IPS-18c (cell line): ENCODE results near the gene MYH4.

Experiments used
- H3K4me3 ChIP-seq: 2 replicates; pipeline ENCODE4 v1.7.0; 2013; ENCODE audit warnings: low read depth, mild to moderate bottlenecking, low read length, moderate library complexity; ENCODE audit not compliant: insufficient read depth
- H3K9me3 ChIP-seq: one replicate; pipeline ENCODE4 v1.6.1; 2013; ENCODE audit warnings: mild to moderate bottlenecking, low read length, moderate library complexity; ENCODE audit not compliant: control insufficient read depth, insufficient read depth

The MYH4 gene

GRCh38 chr17:10469459-10469858 is at the start of gene MYH4:
TSS of gene MYH4 (minus strand) at chr17:10469559. CDS start at chr17:10466745, 2,814 bp downstream.
- Histone ChIP-seq H3K9me3 (no peaks in the 10 kb centered on the region), H3K4me3 (no peak within 1 kb of the TSS)

DNA sequence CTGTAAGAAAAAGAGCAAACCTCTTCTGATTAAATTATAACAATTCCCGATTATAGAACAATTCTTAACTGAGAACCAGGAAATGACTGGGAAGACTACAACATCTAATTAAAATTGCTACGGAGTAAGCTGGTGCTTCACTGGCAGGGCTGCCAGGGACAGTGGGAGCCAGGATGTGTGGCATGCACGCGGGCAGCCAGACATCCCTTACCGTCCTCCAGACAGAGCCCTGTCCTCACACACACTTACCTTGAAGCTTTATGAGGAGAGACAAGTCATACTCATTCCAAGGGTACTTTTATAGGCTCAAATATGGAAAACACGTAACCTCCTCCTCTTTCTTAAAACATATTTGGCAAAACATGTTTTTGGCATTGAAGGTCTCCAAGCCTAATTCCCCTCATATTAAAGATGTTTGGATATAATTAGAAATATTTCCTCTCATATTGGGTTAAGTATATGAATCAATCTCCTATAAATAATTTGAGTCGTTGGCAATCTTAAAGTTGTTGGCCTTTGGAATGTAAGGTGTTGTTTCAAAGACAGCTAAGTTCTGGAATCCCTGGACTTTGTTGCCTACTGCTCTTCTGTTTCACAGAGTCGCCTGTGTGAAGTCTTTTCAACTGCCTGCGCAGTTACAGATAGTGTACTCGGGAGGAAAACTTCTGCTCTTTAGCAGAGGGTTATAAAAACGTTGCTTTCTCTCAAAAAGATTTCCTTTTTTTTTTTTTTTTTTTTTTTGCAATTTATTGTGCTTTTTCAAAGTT is 49.1 kb upstream of the MYH4 start, which contains the start of gene MYH1:
MYH1 (minus strand) TSS at position 272 of the 767 bp plus-strand sequence. CDS start 1,900 bp downstream, outside the sequence.
- Histone ChIP-seq H3K4me3 (no peak within 1 kb of the TSS), H3K9me3 (no peaks in the 10 kb centered on the region)

DNA sequence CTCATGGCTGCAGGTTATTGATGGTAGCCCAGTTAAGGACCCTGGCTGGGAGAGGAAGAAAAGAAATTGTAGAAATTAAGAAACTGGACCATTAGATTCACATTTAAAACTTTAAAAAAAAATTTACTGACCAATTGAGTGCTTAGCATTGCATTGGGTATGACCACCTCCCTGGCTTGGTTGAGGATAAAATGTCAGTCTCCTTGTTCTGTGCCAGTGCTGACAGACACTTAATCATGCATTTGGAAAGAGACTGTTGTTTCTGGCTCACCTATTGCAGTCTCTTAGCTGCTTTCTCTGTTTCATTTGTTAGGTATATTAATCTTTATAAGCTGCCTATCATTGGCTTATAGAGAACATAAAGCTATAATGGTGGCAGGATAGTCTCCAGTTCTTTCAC is 47.3 kb upstream of the MYH4 start:
- Histone ChIP-seq H3K9me3 (no peaks in the 10 kb centered on the region), H3K4me3 (no peak overlapping the region)

DNA sequence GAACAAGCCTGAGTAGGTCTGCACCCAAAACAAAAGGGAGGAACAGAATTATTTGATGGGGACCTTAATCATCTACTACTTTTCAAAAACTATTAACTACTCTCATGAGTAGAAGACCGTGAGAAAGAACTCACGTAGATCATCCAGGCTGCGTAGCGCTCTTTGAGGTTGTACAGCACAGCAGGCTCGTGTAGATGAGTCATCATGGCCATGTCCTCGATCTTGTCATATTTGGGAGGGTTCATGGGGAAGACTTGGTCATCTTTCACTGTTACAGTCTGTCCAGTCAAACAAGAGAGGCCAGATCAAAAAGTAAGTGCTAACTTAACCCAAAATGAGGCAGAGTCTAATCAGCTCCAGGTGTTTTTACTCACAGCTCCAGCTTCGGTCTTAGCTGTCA is 46.7 kb upstream of the MYH4 start:
- H3K4me3 ChIP-seq, result no peak overlapping the region
- no peaks in the 10 kb centered on the region for H3K9me3 ChIP-seq

DNA sequence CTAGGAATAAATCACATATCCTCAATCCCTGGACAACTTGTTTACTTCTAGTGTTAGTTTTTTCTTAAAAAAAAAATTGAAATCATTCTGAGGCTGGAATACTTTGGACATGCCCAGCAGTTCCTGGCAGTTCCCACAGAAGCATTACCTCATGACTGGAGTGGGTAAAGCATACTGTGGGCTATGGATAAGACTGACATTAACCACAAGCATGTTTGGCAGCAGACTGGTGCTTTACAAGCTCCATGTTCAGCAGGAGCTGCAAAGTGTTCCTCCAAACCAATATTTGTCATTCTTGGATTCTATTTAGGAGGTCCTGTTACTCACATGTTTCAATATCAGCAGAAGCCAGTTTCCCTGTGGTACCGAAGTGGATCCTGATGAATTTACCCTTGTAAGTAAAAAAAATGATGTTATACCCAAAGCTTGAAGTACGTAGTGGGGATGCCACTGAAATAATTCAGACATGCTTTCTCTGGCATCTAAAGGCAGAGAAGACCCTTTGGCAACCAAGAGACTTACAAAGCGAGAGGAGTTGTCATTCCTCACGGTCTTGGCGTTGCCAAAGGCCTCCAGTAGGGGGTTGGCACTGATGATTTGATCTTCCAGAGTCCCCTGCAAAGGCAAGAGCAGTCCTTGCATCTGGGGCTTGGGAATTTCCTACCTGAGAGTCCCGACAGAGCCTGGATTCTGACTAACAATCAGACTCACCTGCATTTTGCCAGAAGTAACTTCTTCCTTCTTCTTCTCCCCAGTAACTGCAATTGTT is 44.1 kb upstream of the MYH4 start:
- no peak overlapping the region for H3K4me3 ChIP-seq
- no peaks in the 10 kb centered on the region for H3K9me3 ChIP-seq

DNA sequence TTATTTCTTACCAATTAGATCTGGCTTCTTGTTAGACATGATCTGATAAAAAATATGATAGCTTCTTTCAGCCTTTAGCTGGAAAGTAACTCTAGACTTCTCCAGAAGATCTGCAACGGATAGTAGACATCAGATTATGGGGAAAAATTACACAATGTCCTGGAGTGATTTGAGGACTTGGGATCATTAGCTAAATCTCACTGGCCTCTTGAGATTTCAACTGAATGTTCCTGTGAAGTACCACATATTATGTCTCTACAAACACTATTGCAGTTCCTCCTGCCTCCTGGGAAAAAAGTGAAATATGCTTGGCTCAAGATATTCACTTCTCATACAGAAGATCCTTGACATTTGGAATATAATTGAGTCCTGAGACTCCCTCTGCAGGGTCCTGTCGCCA is 43.5 kb upstream of the MYH4 start:
- H3K9me3 ChIP-seq, result no peaks in the 10 kb centered on the region
- no peak overlapping the region for H3K4me3 ChIP-seq

- peaks cover 2% of the 10 kb centered on the region for H3K9me3 ChIP-seq
- H3K4me3 ChIP-seq, result no peak overlapping the region
Measured at GRCh38 chr17:10499950-10500349, 30.6 kb upstream of the MYH4 start.

GRCh38 chr17:10492004-10492403 is 22.6 kb upstream of the MYH4 start:
- H3K4me3 ChIP-seq, result no peak overlapping the region
- H3K9me3 ChIP-seq, result peaks cover 2% of the 10 kb centered on the region

DNA sequence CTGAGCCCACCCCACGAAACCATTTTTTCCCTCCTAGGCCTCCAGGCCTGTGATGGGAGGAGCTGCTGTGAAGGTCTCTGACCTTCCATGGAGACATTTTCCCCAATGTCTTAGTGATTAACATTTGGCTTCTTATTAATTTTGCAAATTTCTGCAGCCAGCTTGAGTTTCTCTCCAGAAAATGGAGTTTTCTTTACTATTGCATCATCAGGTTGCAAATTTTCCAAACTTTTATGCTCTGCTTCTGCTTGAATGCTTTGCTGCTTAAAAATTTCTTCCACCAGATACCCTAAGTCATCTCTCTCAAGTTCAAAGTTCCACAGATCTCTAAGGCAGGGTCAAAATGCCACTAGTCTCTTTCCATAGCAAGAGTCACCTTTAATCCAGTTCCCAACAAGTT is 12.9 kb upstream of the MYH4 start:
- Histone ChIP-seq H3K9me3 (no peaks in the 10 kb centered on the region), H3K4me3 (no peak overlapping the region)

- Histone ChIP-seq H3K4me3 (no peak overlapping the region), H3K9me3 (no peaks in the 10 kb centered on the region)
Measured at GRCh38 chr17:10477701-10478100, 8.3 kb upstream of the MYH4 start.

DNA sequence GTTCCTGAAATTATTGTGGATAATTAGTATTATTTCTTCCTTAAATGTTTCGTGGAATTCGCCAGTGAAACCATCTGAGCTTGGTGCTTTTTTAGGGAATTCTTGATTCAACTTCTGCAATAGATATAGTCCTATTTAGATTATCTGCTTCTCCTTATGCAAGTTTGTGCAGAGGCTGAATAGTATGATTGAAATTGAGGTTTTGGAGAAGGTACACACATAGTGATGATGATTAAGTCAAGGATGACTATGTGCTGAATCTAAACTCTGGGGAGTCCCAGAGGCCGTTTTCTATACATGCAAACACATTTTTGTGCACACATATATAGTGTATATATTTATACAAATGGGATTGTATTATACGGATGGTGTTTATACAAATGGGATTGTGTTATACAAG is 5.2 kb upstream of the MYH4 start:
- H3K4me3 ChIP-seq, result no peak overlapping the region
- no peaks in the 10 kb centered on the region for H3K9me3 ChIP-seq

- Histone ChIP-seq H3K9me3 (no peaks in the 10 kb centered on the region), H3K4me3 (no peak overlapping the region)
Measured at GRCh38 chr17:10471858-10472257, 2.5 kb upstream of the MYH4 start.

GRCh38 chr17:10463402-10463801 is 6.0 kb downstream of the MYH4 start:
- Histone ChIP-seq H3K4me3 (no peak overlapping the region), H3K9me3 (no peaks in the 10 kb centered on the region)

- no peak overlapping the region for H3K4me3 ChIP-seq
Measured at GRCh38 chr17:10460062-10460461, 9.3 kb downstream of the MYH4 start.

GRCh38 chr17:10458701-10459100 is 10.7 kb downstream of the MYH4 start:
- no peaks in the 10 kb centered on the region for H3K9me3 ChIP-seq
- no peak overlapping the region for H3K4me3 ChIP-seq

More at GRCh38 chr17:10460062-10460461, 9.3 kb downstream of the MYH4 start:
- no peaks in the 10 kb centered on the region for H3K9me3 ChIP-seq

DNA sequence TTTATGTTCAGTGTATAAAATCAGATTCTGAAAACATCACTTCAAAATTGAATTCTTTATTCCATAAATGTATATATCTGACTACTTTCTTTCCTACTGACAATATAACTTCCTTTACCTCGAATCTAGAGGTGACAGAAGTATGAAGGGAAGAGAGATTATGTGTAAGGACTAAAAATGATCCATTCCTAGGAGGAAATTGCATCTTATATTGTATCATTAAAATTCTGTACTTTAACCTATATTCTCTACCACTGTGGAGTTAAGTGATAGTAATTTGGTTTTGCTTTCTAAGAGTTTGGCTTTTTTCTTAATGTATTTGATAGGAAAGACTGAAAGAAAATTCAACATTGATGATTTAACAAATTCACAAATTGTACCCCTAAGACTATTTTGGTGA is 11.4 kb downstream of the MYH4 start:
- H3K9me3 ChIP-seq, result no peaks in the 10 kb centered on the region
- no peak overlapping the region for H3K4me3 ChIP-seq

DNA sequence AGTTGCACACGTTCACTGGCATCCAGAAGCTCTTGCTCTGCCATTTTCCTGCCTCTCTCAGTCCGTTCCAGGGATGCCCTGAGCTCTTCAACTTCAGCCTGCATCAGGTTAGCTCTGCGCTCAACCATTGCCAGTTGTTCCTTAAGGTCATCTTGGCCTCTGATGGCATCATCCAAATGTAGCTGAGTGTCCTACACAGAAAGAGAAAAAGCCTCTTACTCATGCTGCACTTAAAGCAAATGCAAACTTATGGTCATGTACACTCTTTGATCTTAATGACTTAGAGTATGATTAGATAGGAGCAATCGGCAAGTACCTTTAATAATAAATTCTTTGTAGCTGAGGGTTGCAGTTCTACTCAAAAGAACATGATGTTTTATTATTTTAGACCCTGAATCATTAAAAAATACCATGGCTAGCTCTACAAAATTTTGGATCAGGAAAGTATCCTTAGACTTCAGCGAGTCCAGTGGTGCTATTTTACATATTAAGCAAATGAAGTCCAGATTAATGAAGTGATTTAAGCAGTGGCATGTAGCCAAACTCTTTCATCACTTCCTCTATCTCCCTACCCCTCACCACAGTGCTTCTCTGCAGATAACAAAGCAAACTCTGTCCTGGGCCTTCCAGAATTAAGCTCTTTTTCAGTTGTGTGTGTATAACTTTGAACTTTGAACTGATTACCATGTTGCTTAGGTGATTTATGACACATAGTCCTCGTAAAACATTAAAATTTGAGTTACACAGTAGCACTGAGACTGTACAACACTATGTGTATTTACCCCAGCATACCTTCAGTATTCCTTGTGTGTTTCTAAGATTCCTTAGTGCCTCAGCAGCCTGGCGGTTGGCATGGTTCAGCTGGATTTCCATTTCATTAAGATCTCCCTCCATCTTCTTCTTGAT is 22.1 kb downstream of the MYH4 start:
- H3K9me3 ChIP-seq, result peaks cover 2% of the 10 kb centered on the region

More for the DNA sequence above, 22.1 kb downstream of the MYH4 start:
- no peak overlapping the region for H3K4me3 ChIP-seq
